Vagina (tissue), 2 donors: ENCODE measurements around the gene AMN1. TPM values are rescaled to one million over a fixed set of nuclear protein-coding genes. Genes with fewer than 3 reads are reported as not detected.

Experiments used
- DNase-seq, 2 donors: peaks; one replicate each; pipeline ENCODE4 v3.0.0-alpha.2; 2017; ENCODE audit errors: extremely low spot score in 2 of 2
- H3K27ac ChIP-seq: fragments of 200-600 bp; sonication (generic); one replicate; pipeline ENCODE4 v1.5.1; 2019
- H3K27me3 ChIP-seq: fragments of 200-600 bp; sonication (generic); one replicate; pipeline ENCODE4 v1.5.1; 2019
- H3K36me3 ChIP-seq, 2 donors: fragments of 200-600 bp; sonication (generic); one replicate each; pipeline ENCODE4 v1.5.1; 2017 to 2019
- H3K4me1 ChIP-seq: fragments of 200-600 bp; sonication (generic); one replicate; pipeline ENCODE4 v1.5.1; 2019
- H3K4me3 ChIP-seq, 2 donors: fragments of 200-600 bp; sonication (generic); 1 replicate in 1 of 2; 2 replicates in 1 of 2; pipeline ENCODE4 v1.5.1; 2016 to 2019
- H3K9me3 ChIP-seq: fragments of 200-600 bp; sonication (generic); one replicate; pipeline ENCODE4 v1.5.1; 2019
- POLR2A ChIP-seq, 2 donors: fragments of 450-650 bp; IDR thresholded peaks; one replicate each; pipeline ENCODE4 v1.6.1; 2017; ENCODE audit warnings: antibody characterized with exemption in 2 of 2, mild to moderate bottlenecking in 2 of 2, moderate library complexity in 2 of 2
- POLR2AphosphoS5 ChIP-seq, 2 donors: sonication (generic); formaldehyde crosslinking; IDR thresholded peaks; one replicate each; pipeline ENCODE4 v1.9.0; 2017; ENCODE audit warnings: antibody characterized with exemption in 2 of 2, mild to moderate bottlenecking in 2 of 2, low read depth in 1 of 2; ENCODE audit not compliant: insufficient read depth in 1 of 2
- intact Hi-C: fragments of 100-400 bp; cut with DNase I; formaldehyde crosslinking; loops from one replicate; pipeline ENCODE4 v1.15.1; 2023
- small RNA-seq: library from RNA; depleted of rRNA; stranded (forward); fragments of <200 nt; gene quantifications from one replicate; pipeline ENCODE3, GENCODE V24; 2016
- total RNA-seq: library from RNA; depleted of rRNA; stranded (reverse); fragments of >200 nt; gene quantifications from one replicate; pipeline ENCODE4 v1.2.3, GENCODE V29; 2016
- TF ChIP-seq, protein P1 (sequence below), 3 experiments: fragments of 450-650 bp in 2 of 3; fragments of 200-600 bp in 1 of 3; sonication (generic) in 1 of 3; IDR thresholded peaks; one replicate each; pipeline ENCODE4 v1.5.1; 2017 to 2019; ENCODE audit warnings: antibody characterized with exemption in 3 of 3, mild to moderate bottlenecking in 2 of 3, moderate library complexity in 2 of 3

AMN1 gene
- total RNA-seq, 1 donor from 2014 or later = 5.9 TPM

DNA sequence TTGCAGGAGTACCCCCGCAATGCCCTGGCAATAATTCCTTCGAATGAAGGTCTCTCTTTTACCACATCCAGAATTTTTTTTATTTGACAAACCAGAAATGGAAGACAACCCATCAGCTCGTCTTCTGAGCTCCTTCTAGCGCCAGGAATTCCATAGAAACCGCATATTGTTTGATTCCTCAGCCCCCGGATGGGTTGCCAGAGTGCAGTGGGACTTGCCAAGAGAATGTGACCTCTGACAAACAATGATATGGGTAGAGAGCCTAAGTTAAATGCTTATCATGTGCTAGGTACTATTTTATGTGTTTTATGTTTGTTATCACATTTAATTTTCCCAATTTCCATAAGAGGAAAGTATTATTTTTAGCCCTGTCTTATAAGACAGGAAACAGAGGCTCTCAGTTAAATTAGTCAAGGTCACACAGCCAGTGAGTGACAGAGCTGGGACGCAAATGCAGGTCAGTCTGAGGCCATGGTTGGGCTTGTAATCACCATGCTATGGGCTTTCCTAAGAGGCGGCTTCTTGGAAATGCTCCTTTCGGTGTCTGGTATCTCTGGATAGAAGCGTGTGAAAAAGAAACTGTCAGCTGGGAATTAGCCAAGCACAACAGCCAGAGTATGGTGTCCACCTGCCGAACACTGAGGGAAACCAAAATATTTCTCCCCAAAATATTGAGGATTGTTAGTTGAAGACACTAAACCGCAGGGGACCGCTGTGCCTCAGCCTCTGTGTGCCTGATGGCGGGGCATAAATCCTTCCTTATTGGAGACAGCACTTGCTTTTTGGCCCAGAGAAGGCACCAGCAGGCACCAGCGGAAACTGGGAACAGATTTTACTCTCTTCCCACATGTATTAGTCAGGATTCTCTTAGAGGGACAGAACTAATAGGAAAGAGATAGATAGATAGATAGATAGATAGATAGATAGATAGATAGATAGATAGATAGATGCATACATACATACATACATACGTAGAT, 98.8 kb downstream of the AMN1 start:
- H3K27ac ChIP-seq = no peak overlapping the region
- no peak for TF ChIP-seq POLR2A (IDR thresholded peaks at IDR 0.05)
- no peak for TF ChIP-seq POLR2AphosphoS5 (IDR thresholded peaks at IDR 0.05; ENCODE audit: insufficient read depth in 1 of 2, low read depth in 1 of 2)
- TF ChIP-seq, protein P1, sequence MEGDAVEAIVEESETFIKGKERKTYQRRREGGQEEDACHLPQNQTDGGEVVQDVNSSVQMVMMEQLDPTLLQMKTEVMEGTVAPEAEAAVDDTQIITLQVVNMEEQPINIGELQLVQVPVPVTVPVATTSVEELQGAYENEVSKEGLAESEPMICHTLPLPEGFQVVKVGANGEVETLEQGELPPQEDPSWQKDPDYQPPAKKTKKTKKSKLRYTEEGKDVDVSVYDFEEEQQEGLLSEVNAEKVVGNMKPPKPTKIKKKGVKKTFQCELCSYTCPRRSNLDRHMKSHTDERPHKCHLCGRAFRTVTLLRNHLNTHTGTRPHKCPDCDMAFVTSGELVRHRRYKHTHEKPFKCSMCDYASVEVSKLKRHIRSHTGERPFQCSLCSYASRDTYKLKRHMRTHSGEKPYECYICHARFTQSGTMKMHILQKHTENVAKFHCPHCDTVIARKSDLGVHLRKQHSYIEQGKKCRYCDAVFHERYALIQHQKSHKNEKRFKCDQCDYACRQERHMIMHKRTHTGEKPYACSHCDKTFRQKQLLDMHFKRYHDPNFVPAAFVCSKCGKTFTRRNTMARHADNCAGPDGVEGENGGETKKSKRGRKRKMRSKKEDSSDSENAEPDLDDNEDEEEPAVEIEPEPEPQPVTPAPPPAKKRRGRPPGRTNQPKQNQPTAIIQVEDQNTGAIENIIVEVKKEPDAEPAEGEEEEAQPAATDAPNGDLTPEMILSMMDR (IDR thresholded peaks at IDR 0.05) = no peak

GRCh38 chr12:31627456-31628054, 101.3 kb downstream of the AMN1 start:
- Histone ChIP-seq H3K27ac (no peak overlapping the region), H3K4me1 (peaks cover 11% of the 10 kb centered on the region), H3K9me3 (no peaks in the 10 kb centered on the region), H3K36me3 (no peaks in the 10 kb centered on the region), H3K4me3 (no peak overlapping the region), H3K27me3 (no peaks in the 10 kb centered on the region)
- no peak for DNase-seq
- intact Hi-C loops = no loop called here
- no peak for TF ChIP-seq POLR2A (IDR thresholded peaks at IDR 0.05)
- TF ChIP-seq, protein P1 (IDR thresholded peaks at IDR 0.05) = no peak
- TF ChIP-seq POLR2AphosphoS5 (IDR thresholded peaks at IDR 0.05; ENCODE audit: insufficient read depth in 1 of 2, low read depth in 1 of 2) = no peak

More for the DNA sequence above, 98.8 kb downstream of the AMN1 start:
- no peak for DNase-seq
- Histone ChIP-seq H3K4me1 (peaks cover 11% of the 10 kb centered on the region), H3K36me3 (no peaks in the 10 kb centered on the region), H3K9me3 (no peaks in the 10 kb centered on the region), H3K4me3 (no peak overlapping the region), H3K27me3 (no peaks in the 10 kb centered on the region)
- intact Hi-C loops = loop anchor here (10.0 kb wide), 1 partner anchor 375 kb away; no protein-coding TSS in a partner anchor

DNA sequence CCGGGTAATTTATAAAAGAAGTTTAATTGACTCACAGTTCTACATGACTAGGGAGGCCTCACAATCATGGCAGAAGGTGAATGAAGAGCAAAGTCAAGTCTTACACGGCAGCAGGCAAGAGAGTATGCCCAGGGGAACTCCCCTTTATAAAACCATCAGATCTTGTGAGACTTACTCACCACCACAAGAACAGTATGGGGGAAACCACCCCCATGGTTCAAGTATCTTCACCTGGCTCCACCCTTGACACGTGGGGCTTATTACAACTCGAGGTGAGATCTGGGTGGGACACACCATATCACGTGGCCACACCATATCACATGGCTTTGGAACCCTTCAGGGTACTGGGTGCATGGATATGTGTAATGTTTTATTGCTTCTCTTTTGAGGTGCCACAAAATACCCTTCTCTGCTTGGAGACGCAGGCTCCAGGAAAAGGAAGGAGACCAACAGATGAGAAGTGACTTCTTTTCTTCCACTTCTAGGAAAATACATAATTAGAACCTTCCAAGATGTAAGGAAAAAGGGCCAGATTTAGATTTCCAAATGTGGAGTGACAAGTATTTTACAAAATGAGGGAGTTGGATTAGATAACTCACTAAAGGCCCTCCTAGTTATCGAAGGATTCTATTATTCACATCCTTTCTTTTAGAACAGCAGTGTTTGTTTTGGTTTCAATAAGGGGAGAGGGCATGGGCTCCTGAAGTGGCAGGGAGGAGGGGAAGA, 102.4 kb downstream of the AMN1 start:
- Histone ChIP-seq H3K36me3 (no peaks in the 10 kb centered on the region), H3K27me3 (no peaks in the 10 kb centered on the region), H3K9me3 (no peaks in the 10 kb centered on the region), H3K4me1 (peaks cover 11% of the 10 kb centered on the region), H3K27ac (no peak overlapping the region), H3K4me3 (no peak overlapping the region)
- TF ChIP-seq POLR2AphosphoS5 (IDR thresholded peaks at IDR 0.05; ENCODE audit: insufficient read depth in 1 of 2, low read depth in 1 of 2) (no peak), POLR2A (IDR thresholded peaks at IDR 0.05) (no peak)
- TF ChIP-seq, protein P1 (IDR thresholded peaks at IDR 0.05) = no peak
- intact Hi-C loops = no loop called here
- no peak for DNase-seq

GRCh38 chr12:31622038-31622437, 106.8 kb downstream of the AMN1 start:
- H3K36me3 ChIP-seq = no peaks in the 10 kb centered on the region
- H3K4me3 ChIP-seq = no peak overlapping the region
- H3K27me3 ChIP-seq = no peaks in the 10 kb centered on the region
- no peaks in the 10 kb centered on the region for H3K4me1 ChIP-seq
- intact Hi-C loops = no loop called here
- DNase-seq = no peak
- no peaks in the 10 kb centered on the region for H3K9me3 ChIP-seq
- TF ChIP-seq, protein P1 (IDR thresholded peaks at IDR 0.05) = no peak
- TF ChIP-seq POLR2AphosphoS5 (IDR thresholded peaks at IDR 0.05; ENCODE audit: insufficient read depth in 1 of 2, low read depth in 1 of 2) = no peak
- no peak for TF ChIP-seq POLR2A (IDR thresholded peaks at IDR 0.05)
- no peak overlapping the region for H3K27ac ChIP-seq

Small RNA genes lying within 50 kb of the gene (small RNA-seq; reads per million reads assigned to genes)
- gene AC023157.2 = not detected

Other genes starting within 250 kb of the AMN1 start
- 25.3 TPM for gene DENND5B, start 137.9 kb downstream of the AMN1 start, total RNA-seq
- gene ETFBKMT, start 69.3 kb downstream of the AMN1 start, total RNA-seq = 0.98 TPM
- 76.1 TPM for gene RESF1, start 230.4 kb upstream of the AMN1 start, total RNA-seq